Esophagus muscularis mucosa (tissue), 4 donors: ENCODE data around the gene TASOR2. TPM values are rescaled to one million over a fixed set of nuclear protein-coding genes. Genes with fewer than 3 reads are reported as not detected.

Experiments used
- DNase-seq: peaks from one replicate; pipeline ENCODE4 v3.0.0-alpha.2; 2017; ENCODE audit errors: extremely low spot score
- H3K27ac ChIP-seq, 4 donors: fragments of 200-600 bp; sonication (generic); replicated peaks in 1 of 4; 1 replicate in 3 of 4; 2 replicates in 1 of 4; pipeline ENCODE4 v1.5.1; 2016 to 2019; ENCODE audit warnings: mild to moderate bottlenecking in 1 of 4
- H3K27me3 ChIP-seq, 4 donors: fragments of 200-600 bp; sonication (generic); one replicate each; pipeline versions ENCODE4 v1.5.1 to v1.6.0; 2016 to 2019
- H3K36me3 ChIP-seq, 4 donors: fragments of 200-600 bp; sonication (generic); one replicate each; pipeline ENCODE4 v1.5.1; 2016 to 2019
- H3K4me1 ChIP-seq, 4 donors: fragments of 200-600 bp; sonication (generic); one replicate each; pipeline ENCODE4 v1.5.1; 2016 to 2019
- H3K4me3 ChIP-seq, 4 donors: fragments of 200-600 bp; sonication (generic); 1 replicate in 2 of 4; 2 replicates in 2 of 4; pipeline ENCODE4 v1.5.1; 2016 to 2019; ENCODE audit warnings: mild to moderate bottlenecking in 4 of 4, moderate library complexity in 1 of 4
- H3K9me3 ChIP-seq, 4 donors: fragments of 200-600 bp; sonication (generic); 1 replicate in 3 of 4; 2 replicates in 1 of 4; pipeline ENCODE4 v1.5.1; 2016 to 2019
- CTCF ChIP-seq, 3 experiments: fragments of 200-600 bp in 2 of 3; fragments of 450-650 bp in 1 of 3; sonication (generic) in 2 of 3; IDR thresholded peaks; one replicate each; pipeline ENCODE4 v1.5.1; 2017 to 2019; ENCODE audit warnings: antibody characterized with exemption in 3 of 3, mild to moderate bottlenecking in 2 of 3, moderate library complexity in 1 of 3
- EP300 ChIP-seq: sonication (generic); formaldehyde crosslinking; IDR thresholded peaks from one replicate; pipeline ENCODE4 v1.6.1; 2017; ENCODE audit warnings: antibody characterized with exemption
- POLR2A ChIP-seq: fragments of 450-650 bp; IDR thresholded peaks from one replicate; pipeline ENCODE4 v1.6.1; 2017; ENCODE audit warnings: antibody characterized with exemption, moderate library complexity, mild to moderate bottlenecking, low read depth
- POLR2AphosphoS5 ChIP-seq, 2 donors: sonication (generic); formaldehyde crosslinking; IDR thresholded peaks; one replicate each; pipeline ENCODE4 v1.6.1; 2017; ENCODE audit warnings: antibody characterized with exemption in 2 of 2
- WGBS: methylation state at CpG from one replicate; pipeline ENCODE4 v1.1.5; 2018; 5-methylcytosine and 5-hydroxymethylcytosine counted together
- intact Hi-C: fragments of 100-400 bp; cut with DNase I; formaldehyde crosslinking; loops from one replicate; pipeline ENCODE4 v1.15.1; 2023
- total RNA-seq, 4 donors: library from RNA; depleted of rRNA; stranded (reverse); fragments of >200 nt; gene quantifications; one replicate each; pipeline versions ENCODE4 v1.1.0 to v1.2.1, GENCODE V29; 2016

The TASOR2 gene
- total RNA-seq, 4 donors from 2014 or later = 56.9 to 66.3 (median 63.9) TPM

GRCh38 chr10:5730766-5731165 lies 46.1 kb downstream of the TASOR2 start:
- H3K27me3 ChIP-seq = no peaks in the 10 kb centered on the region
- intact Hi-C loops = no loop called here
- peaks cover 12 to 62% (median 44%) of the 10 kb centered on the region in 4 donors for H3K36me3 ChIP-seq
- H3K4me3 ChIP-seq = no peak overlapping the region
- no peaks in the 10 kb centered on the region for H3K9me3 ChIP-seq
- 91% methylated on average over 4 of the region's 4 CpGs for WGBS
- H3K4me1 ChIP-seq = no peaks in the 10 kb centered on the region
- no peak for DNase-seq
- no peak overlapping the region for H3K27ac ChIP-seq
- TF ChIP-seq EP300 (no peak), CTCF (IDR thresholded peaks at IDR 0.05) (no peak), POLR2AphosphoS5 (IDR thresholded peaks at IDR 0.05) (no peak), POLR2A (no peak)

GRCh38 chr10:5731559-5731958 lies 46.9 kb downstream of the TASOR2 start:
- intact Hi-C loops = no loop called here
- Histone ChIP-seq H3K36me3 (peaks cover 12 to 70% (median 49%) of the 10 kb centered on the region in 4 donors), H3K4me1 (no peaks in the 10 kb centered on the region), H3K9me3 (no peaks in the 10 kb centered on the region), H3K27ac (no peak overlapping the region), H3K27me3 (no peaks in the 10 kb centered on the region), H3K4me3 (no peak overlapping the region)
- 64% methylated on average over 3 of the region's 3 CpGs for WGBS
- no peak for DNase-seq
- TF ChIP-seq POLR2A (no peak), POLR2AphosphoS5 (IDR thresholded peaks at IDR 0.05) (no peak), EP300 (no peak), CTCF (IDR thresholded peaks at IDR 0.05) (no peak)

- H3K36me3 ChIP-seq = peaks cover 12 to 73% (median 46%) of the 10 kb centered on the region in 4 donors
Measured at GRCh38 chr10:5732141-5732540, 47.5 kb downstream of the TASOR2 start.

More at GRCh38 chr10:5732141-5732540, 47.5 kb downstream of the TASOR2 start:
- H3K27ac ChIP-seq = no peak overlapping the region
- no peak overlapping the region for H3K4me3 ChIP-seq
- 87% methylated on average over 4 of the region's 4 CpGs for WGBS
- no peak for DNase-seq
- intact Hi-C loops = no loop called here
- no peaks in the 10 kb centered on the region for H3K4me1 ChIP-seq
- no peaks in the 10 kb centered on the region for H3K27me3 ChIP-seq
- H3K9me3 ChIP-seq = no peaks in the 10 kb centered on the region
- no peak for TF ChIP-seq POLR2AphosphoS5 (IDR thresholded peaks at IDR 0.05)
- TF ChIP-seq CTCF (IDR thresholded peaks at IDR 0.05) = no peak
- TF ChIP-seq EP300 = no peak
- TF ChIP-seq POLR2A = no peak

Other genes starting within 250 kb of the TASOR2 start
- gene CALML5, start 185.3 kb upstream of the TASOR2 start, total RNA-seq = not detected
- gene CALML3, start 159.9 kb upstream of the TASOR2 start, total RNA-seq = not detected
- gene ASB13, start 18.2 kb upstream of the TASOR2 start, total RNA-seq = 10 to 100 TPM; 15.4 to 24.0 (median 17.4) TPM
- gene GDI2, start 128.6 kb downstream of the TASOR2 start, total RNA-seq = 100 to 1,000 TPM; 194 to 233 (median 210) TPM
- 1 to 10 TPM; 5.1 to 9.0 (median 5.9) TPM for gene ANKRD16, start 205.1 kb downstream of the TASOR2 start, total RNA-seq
- gene FBH1, start 205.4 kb downstream of the TASOR2 start, total RNA-seq = 10 to 100 TPM; 90.3 to 93.0 (median 92.3) TPM